Activated naive CD4-positive, alpha-beta T cell treated with anti-CD3 and anti-CD28 coated beads, Interleukin-2, amount 10 ng/mL, durations not matched to agents 7 days and 5 days (primary cell): Measurements from ENCODE around the gene MAST1.
A peak's percentile ranks its signal among the peaks of the same experiment; 100 is the strongest.
"Not testable (repeated sequence)": the region's sequence is repeated elsewhere in the genome, so short reads cannot be mapped to it uniquely, and the experiment has no call there.

Source experiments
- CTCF ChIA-PET: fragments of 350-600 bp; sonication (Branson Sonifier 250); formaldehyde crosslinking; loops from one replicate; lab custom pipeline; 2021; ENCODE audit warnings: antibody characterized with exemption; lab: Charles Lee
- DNase-seq: peaks from one replicate; pipeline ENCODE4 v3.0.0-alpha.2; 2020
- H3K27ac Mint-ChIP-seq: one replicate; pipeline ENCODE4 v1.8.0; 2021; ENCODE audit warnings: mild to moderate bottlenecking, moderate library complexity, mixed read lengths
- H3K27me3 Mint-ChIP-seq: one replicate; pipeline ENCODE4 v1.8.0; 2021; ENCODE audit warnings: mild to moderate bottlenecking, mixed read lengths
- H3K36me3 Mint-ChIP-seq: one replicate; pipeline ENCODE4 v1.8.0; 2021; ENCODE audit warnings: mixed read lengths
- H3K4me1 Mint-ChIP-seq: one replicate; pipeline ENCODE4 v1.8.0; 2021; ENCODE audit warnings: mixed read lengths
- H3K4me3 Mint-ChIP-seq: one replicate; pipeline ENCODE4 v1.8.0; 2021; ENCODE audit warnings: mild to moderate bottlenecking, moderate library complexity, mixed read lengths
- H3K9me3 Mint-ChIP-seq: one replicate; pipeline ENCODE4 v1.8.0; 2021; ENCODE audit warnings: mixed read lengths

Gene MAST1

DNA sequence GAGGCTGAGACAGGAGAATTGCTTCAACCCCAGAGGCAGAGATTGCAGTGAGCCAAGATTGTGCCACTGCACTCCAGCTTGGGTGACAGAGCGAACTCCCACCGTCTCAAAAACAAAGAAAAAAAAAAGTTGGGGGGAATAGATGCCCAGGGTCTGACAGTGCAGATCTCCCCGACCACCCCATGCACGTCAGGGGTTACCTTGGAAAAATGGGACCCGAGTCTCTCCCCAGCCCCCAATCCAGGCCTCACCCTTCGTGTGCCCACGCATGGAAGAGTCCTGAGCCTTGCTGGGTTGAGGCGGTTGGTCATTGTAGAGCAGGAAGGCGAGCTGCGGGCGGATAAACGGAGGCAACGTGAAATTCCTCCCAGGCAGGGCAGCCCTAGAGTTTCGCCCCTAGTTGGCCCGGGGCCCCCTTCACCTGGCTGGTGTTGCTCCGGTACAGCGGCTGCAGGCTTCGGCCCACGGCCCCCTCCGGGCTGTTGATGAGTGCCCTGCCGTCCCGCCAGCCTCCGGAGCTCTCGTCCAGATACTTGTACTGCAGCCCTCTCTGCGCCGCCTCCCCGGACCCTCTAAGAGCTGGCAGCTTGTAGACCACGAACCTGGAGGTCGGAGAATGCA, 42.3 kb downstream of the MAST1 start:
- H3K27me3 Mint-ChIP-seq = peaks cover 9% of the 10 kb centered on the region

GRCh38 chr19:12881172-12881808, 43.0 kb downstream of the MAST1 start, which contains the start of gene DNASE2:
TSS of gene DNASE2 (minus strand) at chr19:12881449. CDS start at chr19:12881375, 74 bp downstream.
- Mint-ChIP-seq H3K27ac (peak within 1 kb of the TSS; percentile 90), H3K27me3 (peaks cover 9% of the 10 kb centered on the region), H3K4me3 (peak within 1 kb of the TSS; percentile 90), H3K9me3 (peaks cover 12% of the 10 kb centered on the region), H3K36me3 (peaks cover 14% of the 10 kb centered on the region), H3K4me1 (peaks cover 42% of the 10 kb centered on the region)
- DNase-seq = peak; percentile 97
- CTCF ChIA-PET = interaction anchor here (0.6 to 9.4 kb wide), 7 partner anchors 9 to 115 kb away, joined by 3 to 87 read pairs (median 3); partner anchors contain the start of gene GCDH

More for the DNA sequence above, 42.3 kb downstream of the MAST1 start:
- Mint-ChIP-seq H3K36me3 (peaks cover 14% of the 10 kb centered on the region), H3K9me3 (peaks cover 12% of the 10 kb centered on the region), H3K4me1 (peaks cover 40% of the 10 kb centered on the region), H3K4me3 (peak overlapping the region; percentile 90), H3K27ac (peak overlapping the region; percentile 90)
- CTCF ChIA-PET = interaction anchor here (1.0 to 9.4 kb wide), 6 partner anchors 10 to 114 kb away, joined by 3 to 87 read pairs (median 3); partner anchors contain the start of gene GCDH
- DNase-seq = peak; percentile 37

- Mint-ChIP-seq H3K4me1 (peaks cover 48% of the 10 kb centered on the region), H3K27ac (peak overlapping the region; percentile 62), H3K4me3 (peak overlapping the region; percentile 90), H3K27me3 (peaks cover 9% of the 10 kb centered on the region), H3K36me3 (peaks cover 9% of the 10 kb centered on the region), H3K9me3 (peaks cover 12% of the 10 kb centered on the region)
- DNase-seq = no peak
- CTCF ChIA-PET = interaction anchor here (1.0 to 9.4 kb wide), 2 partner anchors 82 to 122 kb away, joined by 3 to 87 read pairs; no protein-coding TSS in a partner anchor
These were observed 44.3 kb downstream of the MAST1 start for GRCh38 chr19:12882589-12882988.

DNA sequence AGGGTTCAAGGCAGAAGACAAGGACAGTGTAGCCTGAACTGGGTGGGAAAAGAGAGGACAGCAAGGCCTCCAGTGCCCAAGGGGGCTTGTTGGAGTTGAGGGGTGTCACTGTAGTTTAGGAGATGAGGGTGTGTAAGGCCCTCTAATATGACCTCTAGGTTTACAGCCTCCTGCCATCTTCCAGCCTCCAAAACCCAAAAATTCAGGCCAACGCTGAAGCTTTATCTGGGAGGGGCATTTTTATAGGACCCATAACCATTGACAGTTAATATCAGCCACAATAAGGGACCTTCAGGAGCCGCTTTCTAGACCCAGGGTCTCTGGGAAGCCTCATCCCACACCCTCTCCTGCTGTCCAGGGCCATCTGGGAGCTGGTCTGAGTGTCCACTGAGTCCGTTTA, 45.9 kb downstream of the MAST1 start:
- H3K27ac Mint-ChIP-seq = no peak overlapping the region
- H3K4me3 Mint-ChIP-seq = peak overlapping the region; percentile 24

GRCh38 chr19:12884627-12884925, 46.3 kb downstream of the MAST1 start:
- Mint-ChIP-seq H3K27ac (peak overlapping the region; percentile 92), H3K27me3 (peaks cover 9% of the 10 kb centered on the region), H3K4me3 (peak overlapping the region; percentile 87), H3K4me1 (peaks cover 44% of the 10 kb centered on the region), H3K9me3 (peaks cover 12% of the 10 kb centered on the region), H3K36me3 (peaks cover 2% of the 10 kb centered on the region)
- CTCF ChIA-PET = interaction anchor here (0.6 to 9.4 kb wide), 11 partner anchors 20 to 80 kb away, joined by 3 to 87 read pairs (median 3); partner anchors contain the start of gene CALR
- DNase-seq = no peak

More for the DNA sequence above, 45.9 kb downstream of the MAST1 start:
- DNase-seq = no peak
- peaks cover 46% of the 10 kb centered on the region for H3K4me1 Mint-ChIP-seq
- H3K36me3 Mint-ChIP-seq = peaks cover 2% of the 10 kb centered on the region
- H3K9me3 Mint-ChIP-seq = peaks cover 12% of the 10 kb centered on the region
- CTCF ChIA-PET = interaction anchor here (0.6 to 9.4 kb wide), 4 partner anchors 21 to 80 kb away, joined by 3 to 87 read pairs (median 5); no protein-coding TSS in a partner anchor
- peaks cover 9% of the 10 kb centered on the region for H3K27me3 Mint-ChIP-seq

GRCh38 chr19:12884926-12885748, 46.8 kb downstream of the MAST1 start:
- CTCF ChIA-PET = interaction anchor here (0.6 to 9.4 kb wide), 16 partner anchors 20 to 190 kb away, joined by 3 to 87 read pairs (median 3); partner anchors contain the start of gene CALR
- H3K27me3 Mint-ChIP-seq = peaks cover 9% of the 10 kb centered on the region
- H3K4me1 Mint-ChIP-seq = peaks cover 42% of the 10 kb centered on the region
- peaks cover 2% of the 10 kb centered on the region for H3K36me3 Mint-ChIP-seq
- peak overlapping the region; percentile 87 for H3K4me3 Mint-ChIP-seq
- peak overlapping the region; percentile 92 for H3K27ac Mint-ChIP-seq
- peak; percentile 95 for DNase-seq
- H3K9me3 Mint-ChIP-seq = peaks cover 12% of the 10 kb centered on the region

DNA sequence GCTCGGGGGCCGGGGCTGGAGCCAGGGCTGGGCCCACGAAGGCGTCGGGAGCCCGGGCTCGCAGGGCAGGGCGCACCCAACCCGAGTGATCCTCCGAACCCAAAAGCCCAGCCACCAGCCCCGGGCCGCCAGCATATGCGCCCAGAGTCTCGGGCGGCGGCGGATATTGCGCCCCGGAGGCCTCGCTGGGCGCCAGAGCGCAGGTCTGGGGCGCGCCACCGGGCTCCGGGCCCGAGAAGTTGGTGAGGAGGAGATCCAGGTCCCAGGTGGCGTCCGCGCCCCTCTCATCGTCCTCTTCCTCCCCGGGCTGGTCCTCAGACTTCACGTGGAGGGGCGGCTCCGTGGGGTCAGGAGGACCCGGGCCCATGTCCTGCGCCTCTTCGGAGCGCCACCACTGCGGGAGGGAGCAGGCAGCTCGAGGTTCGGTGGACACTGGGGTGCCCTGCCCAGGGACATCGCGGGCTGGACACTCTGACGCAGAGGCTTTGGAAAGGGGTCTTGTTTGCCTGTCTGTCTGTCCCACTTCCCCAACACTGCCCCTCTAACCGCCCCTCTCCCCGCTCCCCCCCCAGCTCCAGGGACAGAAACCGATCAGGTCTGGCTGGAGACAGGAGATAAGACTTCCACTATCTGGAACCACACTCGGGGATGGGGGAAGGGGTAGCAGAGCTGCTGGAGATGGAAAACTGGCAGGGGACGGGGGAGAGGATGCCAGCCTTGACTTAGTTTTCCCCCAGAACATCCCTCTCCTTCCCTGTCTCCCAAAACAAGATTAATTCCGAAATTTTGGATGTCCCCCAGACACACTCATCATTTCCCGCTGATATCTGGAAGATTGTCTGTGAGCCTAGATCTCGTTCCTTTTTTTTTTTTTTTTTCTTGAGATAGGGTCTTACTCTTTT, 47.7 kb downstream of the MAST1 start:
- DNase-seq = no peak
- peaks cover 3% of the 10 kb centered on the region for H3K36me3 Mint-ChIP-seq
- H3K27ac Mint-ChIP-seq = peak overlapping the region; percentile 82
- peaks cover 12% of the 10 kb centered on the region for H3K9me3 Mint-ChIP-seq
- CTCF ChIA-PET = interaction anchor here (0.7 to 9.4 kb wide), 9 partner anchors 28 to 189 kb away, joined by 3 to 87 read pairs (median 4); partner anchors contain the start of gene CALR
- peak overlapping the region; percentile 57 for H3K4me3 Mint-ChIP-seq
- peaks cover 9% of the 10 kb centered on the region for H3K27me3 Mint-ChIP-seq
- peaks cover 44% of the 10 kb centered on the region for H3K4me1 Mint-ChIP-seq

GRCh38 chr19:12886651-12886968, 48.3 kb downstream of the MAST1 start:
- peaks cover 9% of the 10 kb centered on the region for H3K27me3 Mint-ChIP-seq
- peaks cover 3% of the 10 kb centered on the region for H3K36me3 Mint-ChIP-seq
- H3K9me3 Mint-ChIP-seq = peaks cover 12% of the 10 kb centered on the region
- CTCF ChIA-PET = interaction anchor here (9.4 kb wide), 1 partner anchor 78 kb away, joined by 87 read pairs; no protein-coding TSS in a partner anchor
- no peak for DNase-seq
- H3K4me1 Mint-ChIP-seq = peaks cover 46% of the 10 kb centered on the region
- peak overlapping the region; percentile 82 for H3K27ac Mint-ChIP-seq
- peak overlapping the region; percentile 57 for H3K4me3 Mint-ChIP-seq

GRCh38 chr19:12886969-12887747, 48.8 kb downstream of the MAST1 start, which contains the start of gene KLF1:
TSS of gene KLF1 (minus strand) at chr19:12887201. CDS start at chr19:12887140, 61 bp downstream.
- peaks cover 10% of the 10 kb centered on the region for H3K9me3 Mint-ChIP-seq
- CTCF ChIA-PET = interaction anchor here (9.4 kb wide), 1 partner anchor 77 kb away, joined by 87 read pairs; no protein-coding TSS in a partner anchor
- H3K27me3 Mint-ChIP-seq = peaks cover 9% of the 10 kb centered on the region
- DNase-seq = no peak
- peak within 1 kb of the TSS; percentile 57 for H3K4me3 Mint-ChIP-seq
- peaks cover 48% of the 10 kb centered on the region for H3K4me1 Mint-ChIP-seq
- peak within 1 kb of the TSS; percentile 82 for H3K27ac Mint-ChIP-seq
- H3K36me3 Mint-ChIP-seq = peaks cover 4% of the 10 kb centered on the region

DNA sequence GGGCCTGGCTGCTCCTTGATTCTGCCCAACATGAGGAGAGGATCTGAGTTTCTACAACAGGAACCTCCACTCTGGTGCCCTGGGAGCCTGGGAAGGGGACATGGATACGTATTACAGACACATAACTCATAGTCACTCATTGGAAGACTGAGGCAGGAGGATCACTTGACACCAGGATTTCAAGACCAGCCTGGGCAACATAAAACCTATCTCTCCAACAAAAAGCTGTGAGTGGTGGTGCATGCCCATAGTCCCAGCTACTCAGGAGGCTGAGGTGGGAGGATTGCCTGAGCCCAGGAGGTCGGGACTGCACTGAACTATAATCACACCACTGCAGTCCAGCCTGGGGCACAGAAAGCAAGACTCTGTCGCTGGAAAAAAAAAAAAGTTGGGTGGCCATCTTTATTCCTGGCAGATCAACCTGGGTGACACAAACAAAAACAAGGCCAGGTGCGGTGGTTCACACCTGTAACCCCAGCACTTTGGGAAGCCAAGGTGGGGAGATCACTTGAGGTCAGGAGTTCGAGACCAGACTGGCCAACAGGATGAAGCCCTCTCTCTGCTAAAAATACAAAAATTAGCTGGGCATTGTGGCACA, 49.8 kb downstream of the MAST1 start:
- Mint-ChIP-seq H3K4me3 (no peak overlapping the region), H3K27ac (no peak overlapping the region), H3K27me3 (peaks cover 6% of the 10 kb centered on the region), H3K9me3 (peaks cover 7% of the 10 kb centered on the region), H3K36me3 (peaks cover 5% of the 10 kb centered on the region), H3K4me1 (peaks cover 46% of the 10 kb centered on the region)
- CTCF ChIA-PET = interaction anchor here (9.4 kb wide), 1 partner anchor 76 kb away, joined by 87 read pairs; no protein-coding TSS in a partner anchor
- DNase-seq = no peak

DNA sequence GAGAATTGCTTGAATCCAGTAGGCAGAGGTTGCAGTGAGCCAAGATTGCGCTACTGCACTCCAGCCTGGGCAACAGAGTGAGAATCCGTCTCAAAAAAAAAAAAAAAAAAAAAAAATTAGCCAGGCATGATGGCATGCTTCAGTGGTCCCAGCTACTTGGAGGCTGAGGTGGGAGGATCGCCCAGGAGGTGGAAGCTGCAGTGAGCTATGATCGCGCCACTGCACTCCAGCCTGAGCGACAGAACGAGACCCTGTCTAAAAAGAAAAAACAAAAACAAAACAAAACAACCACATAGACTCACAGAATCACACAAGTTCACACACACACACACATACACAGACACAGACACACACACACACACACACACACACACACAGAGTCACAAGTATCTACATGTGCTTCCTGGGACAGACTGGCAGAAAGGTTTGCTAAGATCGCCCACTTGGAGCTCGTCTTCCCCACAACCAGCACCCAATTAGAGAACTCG, 52.0 kb downstream of the MAST1 start:
- not testable (repeated sequence) for DNase-seq, H3K27me3 Mint-ChIP-seq, H3K9me3 Mint-ChIP-seq
- Mint-ChIP-seq H3K36me3 (peaks cover 18% of the 10 kb centered on the region), H3K4me3 (peak overlapping the region; percentile 97), H3K4me1 (peaks cover 39% of the 10 kb centered on the region), H3K27ac (peak overlapping the region; percentile 94)
- CTCF ChIA-PET = interaction anchor here (0.6 to 1.4 kb wide), 5 partner anchors 9 to 139 kb away, joined by 3 to 8 read pairs (median 3); partner anchors contain the start of genes DNASE2 and SYCE2
